Fibroblast of lung (primary cell): ENCODE data around the gene SH3PXD2A.

Experiments
- EZH2 ChIP-seq: IDR thresholded peaks from 2 replicates; pipeline ENCODE4 v1.5.1; 2012; ENCODE audit warnings: low read length, control low read depth, mild to moderate bottlenecking; ENCODE audit errors: missing control alignments
- TF ChIP-seq, protein P1 (sequence below), 2 donors: IDR thresholded peaks in 1 of 2; conservative IDR thresholded peaks in 1 of 2; 1 replicate in 1 of 2; 2 replicates in 1 of 2; pipeline ENCODE4 v1.5.1; 2011 to 2012; ENCODE audit warnings: low read length in 2 of 2, control low read depth in 1 of 2, inconsistent platforms in 1 of 2, low read depth in 1 of 2, mild to moderate bottlenecking in 1 of 2

GRCh38 chr10:103789161-103789560, 66.2 kb downstream of the SH3PXD2A start:
- TF ChIP-seq, protein P1, sequence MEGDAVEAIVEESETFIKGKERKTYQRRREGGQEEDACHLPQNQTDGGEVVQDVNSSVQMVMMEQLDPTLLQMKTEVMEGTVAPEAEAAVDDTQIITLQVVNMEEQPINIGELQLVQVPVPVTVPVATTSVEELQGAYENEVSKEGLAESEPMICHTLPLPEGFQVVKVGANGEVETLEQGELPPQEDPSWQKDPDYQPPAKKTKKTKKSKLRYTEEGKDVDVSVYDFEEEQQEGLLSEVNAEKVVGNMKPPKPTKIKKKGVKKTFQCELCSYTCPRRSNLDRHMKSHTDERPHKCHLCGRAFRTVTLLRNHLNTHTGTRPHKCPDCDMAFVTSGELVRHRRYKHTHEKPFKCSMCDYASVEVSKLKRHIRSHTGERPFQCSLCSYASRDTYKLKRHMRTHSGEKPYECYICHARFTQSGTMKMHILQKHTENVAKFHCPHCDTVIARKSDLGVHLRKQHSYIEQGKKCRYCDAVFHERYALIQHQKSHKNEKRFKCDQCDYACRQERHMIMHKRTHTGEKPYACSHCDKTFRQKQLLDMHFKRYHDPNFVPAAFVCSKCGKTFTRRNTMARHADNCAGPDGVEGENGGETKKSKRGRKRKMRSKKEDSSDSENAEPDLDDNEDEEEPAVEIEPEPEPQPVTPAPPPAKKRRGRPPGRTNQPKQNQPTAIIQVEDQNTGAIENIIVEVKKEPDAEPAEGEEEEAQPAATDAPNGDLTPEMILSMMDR (conservative IDR thresholded peaks at IDR 0.05 in 1 of 2, IDR thresholded peaks at IDR 0.05 in 1 of 2; ENCODE audit: low read depth in 1 of 2, low read length in 2 of 2), result no peak
- no peak for TF ChIP-seq EZH2
